GM19324 (cell line): Measurements from ENCODE around the gene PCBP4.
"Not testable (repeated sequence)": the region's sequence is repeated elsewhere in the genome, so short reads cannot be mapped to it uniquely, and the experiment has no call there.

Experiments used
- ATAC-seq: cut with Tn5 transposase; IDR thresholded peaks from one replicate; pipeline ENCODE4 v1.9.1; 2021; ENCODE audit warnings: mild to moderate bottlenecking, moderate library complexity; ENCODE audit not compliant: unreplicated experiment, low FRiP score

PCBP4 gene

GRCh38 chr3:51928981-51929380 is 38.3 kb downstream of the PCBP4 start:
- ATAC-seq, result not testable (repeated sequence)

DNA sequence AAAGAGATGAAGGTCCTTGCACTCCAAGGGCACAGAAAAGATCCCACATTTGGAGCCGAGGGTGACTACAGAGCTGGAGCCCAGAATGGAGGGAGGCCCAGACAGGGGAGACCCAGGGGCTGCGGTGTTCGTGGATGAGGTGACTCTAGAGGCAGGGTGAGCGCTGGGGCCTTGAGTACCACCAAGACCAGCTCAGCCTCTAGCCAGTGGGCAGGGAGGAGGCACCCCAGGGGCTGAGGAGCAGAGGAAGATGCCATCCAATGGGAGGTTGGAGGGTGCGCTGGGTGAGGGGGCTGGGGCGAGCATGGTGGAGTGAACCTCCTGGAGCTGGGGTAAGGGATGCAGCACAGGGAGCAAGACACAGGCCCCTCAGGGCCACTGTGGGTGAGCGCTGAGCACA is 38.8 kb downstream of the PCBP4 start:
- no peak for ATAC-seq

DNA sequence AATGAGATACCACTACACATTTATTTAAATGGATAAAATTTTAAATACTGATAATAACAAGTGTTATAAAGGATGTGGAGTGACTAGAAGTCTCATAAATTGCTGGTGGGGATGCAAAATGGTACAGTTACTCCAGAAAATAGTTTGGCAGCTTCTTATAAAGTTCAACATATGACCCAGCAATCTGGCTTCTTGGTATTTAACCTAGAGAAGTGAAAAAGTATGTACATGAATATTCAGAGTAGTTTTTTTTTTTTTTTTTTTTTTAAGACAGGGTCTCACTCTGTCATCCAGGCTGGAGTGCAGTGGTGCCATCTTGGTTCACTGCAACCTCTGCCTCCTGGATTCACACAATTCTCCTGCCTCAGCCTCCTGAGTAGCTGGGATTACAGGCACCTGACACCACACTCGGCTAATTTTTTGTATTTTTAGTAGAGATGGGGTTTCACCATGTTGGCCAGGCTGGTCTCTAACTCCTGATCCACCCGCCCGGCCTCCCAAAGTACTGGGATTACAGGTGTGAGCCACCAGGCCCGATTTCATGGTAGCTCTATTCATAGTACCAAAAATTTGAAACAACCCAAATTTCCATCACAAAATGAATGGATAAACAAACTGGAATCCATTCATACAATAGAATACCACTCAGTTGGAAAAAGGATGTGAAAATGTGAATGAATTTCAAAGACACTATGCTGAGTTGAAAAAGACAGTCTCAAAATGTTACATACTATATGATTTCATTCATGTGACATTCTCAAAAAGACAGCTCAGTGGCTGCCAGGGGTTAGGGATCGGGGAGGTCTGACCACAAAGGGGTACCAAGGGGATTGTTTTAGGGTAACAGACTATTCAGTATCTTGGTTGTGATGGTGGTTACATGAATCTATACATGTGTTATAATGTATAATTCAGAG is 39.9 kb downstream of the PCBP4 start:
- no peak for ATAC-seq

DNA sequence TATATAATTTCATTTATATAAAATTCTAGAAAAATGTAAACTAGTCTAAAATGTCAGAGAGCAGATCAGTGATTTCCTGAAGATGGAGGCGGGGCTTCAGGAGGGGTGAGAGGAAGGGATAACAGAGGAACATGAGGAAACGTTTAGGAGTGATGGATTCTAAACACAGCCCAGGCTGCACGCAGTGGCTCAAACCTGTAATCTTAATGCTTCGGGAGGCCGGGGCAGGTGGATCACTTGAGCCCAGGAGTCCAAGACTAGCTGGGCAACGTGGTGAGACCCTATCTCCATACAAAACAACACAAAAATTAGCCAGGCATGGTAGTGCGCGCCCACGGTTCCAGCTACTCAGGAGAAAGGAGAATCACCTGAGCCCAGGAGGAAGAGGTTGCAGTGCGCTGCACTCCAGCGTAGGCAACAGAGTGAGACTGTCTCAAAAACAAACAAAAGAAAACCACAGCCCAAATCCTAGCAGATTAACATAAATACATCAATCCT is 46.1 kb downstream of the PCBP4 start:
- no peak for ATAC-seq

GRCh38 chr3:51916418-51916817 is 50.8 kb downstream of the PCBP4 start:
- ATAC-seq, result no peak

GRCh38 chr3:51908026-51908425 is 59.2 kb downstream of the PCBP4 start:
- ATAC-seq, result no peak
